GM23338 (cell line): ENCODE data around the gene CREB3L2. TPM values are rescaled to one million over a fixed set of nuclear protein-coding genes. Genes with fewer than 3 reads are reported as not detected.
A peak's percentile ranks its signal among the peaks of the same experiment; 100 is the strongest.

Source experiments
- ATAC-seq: fragments of 200-7000 bp; cut with Tn5 transposase; 3 replicates; pipeline ENCODE4 v1.9.1; 2020
- DNase-seq: peaks from one replicate; pipeline ENCODE4 v3.0.0-alpha.2; 2015; ENCODE audit warnings: low spot score
- H2AFZ ChIP-seq: fragments of 200-600 bp; sonication (generic); 2 replicates; pipeline ENCODE4 v1.8.0; 2016; ENCODE audit warnings: antibody characterized with exemption, mild to moderate bottlenecking, moderate library complexity
- H3F3A ChIP-seq: fragments of 200-600 bp; sonication (generic); replicated peaks from 2 replicates; pipeline ENCODE4 v1.8.0; 2017; ENCODE audit warnings: antibody characterized with exemption, mixed run types, low read depth
- H3K27ac ChIP-seq: fragments of 200-600 bp; sonication (generic); 2 replicates; pipeline ENCODE4 v1.6.1; 2016; ENCODE audit warnings: low read depth
- H3K27me3 ChIP-seq: fragments of 200-600 bp; sonication (generic); 2 replicates; pipeline ENCODE4 v1.8.0; 2016; ENCODE audit warnings: mild to moderate bottlenecking, mixed run types, moderate library complexity; ENCODE audit not compliant: insufficient read depth
- H3K36me3 ChIP-seq: fragments of 200-600 bp; sonication (generic); 2 replicates; pipeline ENCODE4 v1.8.0; 2016; ENCODE audit warnings: mild to moderate bottlenecking; ENCODE audit not compliant: insufficient read depth
- H3K4me1 ChIP-seq: fragments of 200-600 bp; sonication (generic); 2 replicates; pipeline ENCODE4 v1.8.0; 2016; ENCODE audit warnings: mild to moderate bottlenecking, moderate library complexity; ENCODE audit not compliant: insufficient read depth
- H3K4me2 ChIP-seq: fragments of 200-600 bp; sonication (generic); 2 replicates; pipeline ENCODE4 v1.7.1; 2017; ENCODE audit warnings: mixed run types
- H3K4me3 ChIP-seq: fragments of 200-600 bp; sonication (generic); 2 replicates; pipeline ENCODE4 v1.6.1; 2016; ENCODE audit warnings: mixed run types
- H3K79me2 ChIP-seq: fragments of 200-600 bp; sonication (generic); replicated peaks from 2 replicates; pipeline ENCODE4 v1.8.0; 2017; ENCODE audit warnings: mild to moderate bottlenecking; ENCODE audit not compliant: insufficient read depth
- H3K9me2 ChIP-seq: fragments of 200-600 bp; sonication (generic); 2 replicates; pipeline ENCODE4 v1.8.0; 2017; ENCODE audit not compliant: insufficient read depth
- H4K20me1 ChIP-seq: fragments of 200-600 bp; sonication (generic); replicated peaks from 2 replicates; pipeline ENCODE4 v1.8.0; 2017; ENCODE audit warnings: mild to moderate bottlenecking; ENCODE audit not compliant: insufficient read depth
- H3K27ac Mint-ChIP-seq: 2 replicates; pipeline ENCODE4 v1.8.0; 2020; ENCODE audit warnings: inconsistent platforms, mild to moderate bottlenecking, moderate library complexity, mixed read lengths
- H3K27me3 Mint-ChIP-seq: 3 replicates; pipeline ENCODE4 v1.8.0; 2022; ENCODE audit warnings: low read depth, mild to moderate bottlenecking, moderate library complexity, mixed read lengths, inconsistent platforms; ENCODE audit not compliant: insufficient read depth, poor library complexity
- H3K36me3 Mint-ChIP-seq: 3 replicates; pipeline ENCODE4 v1.8.0; 2021; ENCODE audit warnings: low read depth, mild to moderate bottlenecking, inconsistent platforms, moderate library complexity, mixed read lengths
- H3K4me1 Mint-ChIP-seq: 3 replicates; pipeline ENCODE4 v1.8.0; 2020; ENCODE audit warnings: mild to moderate bottlenecking, inconsistent platforms, mixed read lengths
- H3K4me3 Mint-ChIP-seq: 3 replicates; pipeline ENCODE4 v1.8.0; 2021; ENCODE audit warnings: moderate library complexity, mild to moderate bottlenecking, inconsistent platforms, mixed read lengths
- H3K9me3 Mint-ChIP-seq: 3 replicates; pipeline ENCODE4 v1.8.0; 2020; ENCODE audit warnings: moderate library complexity, mild to moderate bottlenecking, inconsistent platforms, mixed read lengths
- NANOG ChIP-seq: IDR thresholded peaks from 2 replicates; pipeline ENCODE4 v1.6.1; 2016; ENCODE audit warnings: antibody characterized with exemption, borderline replicate concordance
- ZNF331 ChIP-seq: fragments of 250-450 bp; sonication (Bioruptor Pico); IDR thresholded peaks from 2 replicates; pipeline ENCODE4 v1.5.0; 2020; ENCODE audit warnings: low read depth, mild to moderate bottlenecking, moderate library complexity
- polyA plus RNA-seq: library from polyadenylated mRNA; unstranded; fragments of >200 nt; fragmentation: Nextera tagmentation; extraction: Ambion mirVana; gene quantifications from 2 replicates; pipeline ENCODE4 v1.2.1, GENCODE V29; 2016
- total RNA-seq: library from RNA; depleted of rRNA; stranded (reverse); fragments of >200 nt; shearing (Covaris generic); gene quantifications from 2 replicates; pipeline ENCODE4 v1.2.3, GENCODE V29; 2014
- TF ChIP-seq, protein P1 (sequence below): fragments of 250-450 bp; sonication (Bioruptor Pico); IDR thresholded peaks from 2 replicates; pipeline ENCODE4 v1.5.0; 2020; ENCODE audit warnings: mild to moderate bottlenecking, moderate library complexity
- TF ChIP-seq, protein P2 (sequence below): IDR thresholded peaks from 2 replicates; pipeline ENCODE4 v1.6.1; 2016; ENCODE audit warnings: antibody characterized with exemption

Gene CREB3L2
- total and polyA plus RNA-seq, 2 experiments from 2014 or later: 14.5 to 27.1 TPM

DNA sequence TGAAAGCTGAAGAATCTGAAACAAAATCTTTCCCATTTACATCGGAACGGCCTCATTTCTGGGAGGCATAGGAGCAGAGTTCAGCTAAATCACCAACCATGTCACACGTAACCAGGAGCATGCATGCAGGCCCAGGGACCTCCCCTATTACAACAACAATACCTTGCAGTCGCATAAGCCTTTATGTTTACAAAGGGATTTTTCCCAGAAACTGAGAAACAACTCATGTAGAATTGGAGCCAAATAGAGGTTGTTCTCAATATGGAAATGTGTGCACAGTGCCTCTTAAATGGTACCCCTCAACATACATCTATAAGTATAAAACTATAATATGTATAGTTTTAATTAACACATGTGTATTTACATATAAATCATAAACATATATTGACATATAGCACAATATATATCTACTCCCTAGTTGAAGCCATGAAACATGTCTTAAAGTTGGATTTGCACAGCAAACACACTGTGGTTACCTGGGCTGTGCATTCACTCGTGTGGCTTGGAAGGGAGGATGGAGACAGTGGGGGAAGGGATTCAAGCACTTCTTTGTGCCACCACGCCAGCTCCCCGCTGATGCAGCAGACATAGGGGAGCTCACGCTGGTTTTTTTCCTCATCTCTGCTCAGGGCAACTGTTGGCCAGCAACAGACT is 120.2 kb downstream of the CREB3L2 start:
- Histone ChIP-seq H3K4me3 (no peak overlapping the region), H4K20me1 (no peaks in the 10 kb centered on the region), H3K36me3 (peaks cover 23% of the 10 kb centered on the region), H3K79me2 (no peaks in the 10 kb centered on the region), H3F3A (peaks cover 17% of the 10 kb centered on the region), H2AFZ (no peak overlapping the region), H3K27ac (peak overlapping the region; percentile 56; the same call in 1 of the 2 replicates), H3K4me1 (peaks cover 55% of the 10 kb centered on the region), H3K27me3 (no peaks in the 10 kb centered on the region), H3K9me2 (no peaks in the 10 kb centered on the region), H3K4me2 (no peak overlapping the region)
- H3K36me3 Mint-ChIP-seq: peaks cover 71% of the 10 kb centered on the region
- H3K4me3 Mint-ChIP-seq: no peak overlapping the region
- peaks cover 15% of the 10 kb centered on the region for H3K27me3 Mint-ChIP-seq
- peaks cover 7% of the 10 kb centered on the region; the same call in 2 of the 3 replicates for H3K9me3 Mint-ChIP-seq
- ATAC-seq: no peak
- no peak for DNase-seq
- H3K27ac Mint-ChIP-seq: no peak overlapping the region
- TF ChIP-seq NANOG (no peak), ZNF331 (CRISPR knock-in tag) (no peak)
- TF ChIP-seq, protein P1, sequence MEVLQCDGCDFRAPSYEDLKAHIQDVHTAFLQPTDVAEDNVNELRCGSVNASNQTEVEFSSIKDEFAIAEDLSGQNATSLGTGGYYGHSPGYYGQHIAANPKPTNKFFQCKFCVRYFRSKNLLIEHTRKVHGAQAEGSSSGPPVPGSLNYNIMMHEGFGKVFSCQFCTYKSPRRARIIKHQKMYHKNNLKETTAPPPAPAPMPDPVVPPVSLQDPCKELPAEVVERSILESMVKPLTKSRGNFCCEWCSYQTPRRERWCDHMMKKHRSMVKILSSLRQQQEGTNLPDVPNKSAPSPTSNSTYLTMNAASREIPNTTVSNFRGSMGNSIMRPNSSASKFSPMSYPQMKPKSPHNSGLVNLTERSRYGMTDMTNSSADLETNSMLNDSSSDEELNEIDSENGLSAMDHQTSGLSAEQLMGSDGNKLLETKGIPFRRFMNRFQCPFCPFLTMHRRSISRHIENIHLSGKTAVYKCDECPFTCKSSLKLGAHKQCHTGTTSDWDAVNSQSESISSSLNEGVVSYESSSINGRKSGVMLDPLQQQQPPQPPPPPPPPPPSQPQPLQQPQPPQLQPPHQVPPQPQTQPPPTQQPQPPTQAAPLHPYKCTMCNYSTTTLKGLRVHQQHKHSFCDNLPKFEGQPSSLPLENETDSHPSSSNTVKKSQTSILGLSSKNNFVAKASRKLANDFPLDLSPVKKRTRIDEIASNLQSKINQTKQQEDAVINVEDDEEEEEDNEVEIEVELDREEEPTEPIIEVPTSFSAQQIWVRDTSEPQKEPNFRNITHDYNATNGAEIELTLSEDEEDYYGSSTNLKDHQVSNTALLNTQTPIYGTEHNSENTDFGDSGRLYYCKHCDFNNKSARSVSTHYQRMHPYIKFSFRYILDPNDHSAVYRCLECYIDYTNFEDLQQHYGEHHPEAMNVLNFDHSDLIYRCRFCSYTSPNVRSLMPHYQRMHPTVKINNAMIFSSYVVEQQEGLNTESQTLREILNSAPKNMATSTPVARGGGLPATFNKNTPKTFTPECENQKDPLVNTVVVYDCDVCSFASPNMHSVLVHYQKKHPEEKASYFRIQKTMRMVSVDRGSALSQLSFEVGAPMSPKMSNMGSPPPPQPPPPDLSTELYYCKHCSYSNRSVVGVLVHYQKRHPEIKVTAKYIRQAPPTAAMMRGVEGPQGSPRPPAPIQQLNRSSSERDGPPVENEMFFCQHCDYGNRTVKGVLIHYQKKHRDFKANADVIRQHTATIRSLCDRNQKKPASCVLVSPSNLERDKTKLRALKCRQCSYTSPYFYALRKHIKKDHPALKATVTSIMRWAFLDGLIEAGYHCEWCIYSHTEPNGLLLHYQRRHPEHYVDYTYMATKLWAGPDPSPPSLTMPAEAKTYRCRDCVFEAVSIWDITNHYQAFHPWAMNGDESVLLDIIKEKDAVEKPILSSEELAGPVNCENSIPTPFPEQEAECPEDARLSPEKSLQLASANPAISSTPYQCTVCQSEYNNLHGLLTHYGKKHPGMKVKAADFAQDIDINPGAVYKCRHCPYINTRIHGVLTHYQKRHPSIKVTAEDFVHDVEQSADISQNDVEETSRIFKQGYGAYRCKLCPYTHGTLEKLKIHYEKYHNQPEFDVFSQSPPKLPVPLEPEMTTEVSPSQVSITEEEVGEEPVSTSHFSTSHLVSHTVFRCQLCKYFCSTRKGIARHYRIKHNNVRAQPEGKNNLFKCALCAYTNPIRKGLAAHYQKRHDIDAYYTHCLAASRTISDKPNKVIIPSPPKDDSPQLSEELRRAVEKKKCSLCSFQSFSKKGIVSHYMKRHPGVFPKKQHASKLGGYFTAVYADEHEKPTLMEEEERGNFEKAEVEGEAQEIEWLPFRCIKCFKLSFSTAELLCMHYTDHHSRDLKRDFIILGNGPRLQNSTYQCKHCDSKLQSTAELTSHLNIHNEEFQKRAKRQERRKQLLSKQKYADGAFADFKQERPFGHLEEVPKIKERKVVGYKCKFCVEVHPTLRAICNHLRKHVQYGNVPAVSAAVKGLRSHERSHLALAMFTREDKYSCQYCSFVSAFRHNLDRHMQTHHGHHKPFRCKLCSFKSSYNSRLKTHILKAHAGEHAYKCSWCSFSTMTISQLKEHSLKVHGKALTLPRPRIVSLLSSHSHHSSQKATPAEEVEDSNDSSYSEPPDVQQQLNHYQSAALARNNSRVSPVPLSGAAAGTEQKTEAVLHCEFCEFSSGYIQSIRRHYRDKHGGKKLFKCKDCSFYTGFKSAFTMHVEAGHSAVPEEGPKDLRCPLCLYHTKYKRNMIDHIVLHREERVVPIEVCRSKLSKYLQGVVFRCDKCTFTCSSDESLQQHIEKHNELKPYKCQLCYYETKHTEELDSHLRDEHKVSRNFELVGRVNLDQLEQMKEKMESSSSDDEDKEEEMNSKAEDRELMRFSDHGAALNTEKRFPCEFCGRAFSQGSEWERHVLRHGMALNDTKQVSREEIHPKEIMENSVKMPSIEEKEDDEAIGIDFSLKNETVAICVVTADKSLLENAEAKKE: no peak
- TF ChIP-seq, protein P2, sequence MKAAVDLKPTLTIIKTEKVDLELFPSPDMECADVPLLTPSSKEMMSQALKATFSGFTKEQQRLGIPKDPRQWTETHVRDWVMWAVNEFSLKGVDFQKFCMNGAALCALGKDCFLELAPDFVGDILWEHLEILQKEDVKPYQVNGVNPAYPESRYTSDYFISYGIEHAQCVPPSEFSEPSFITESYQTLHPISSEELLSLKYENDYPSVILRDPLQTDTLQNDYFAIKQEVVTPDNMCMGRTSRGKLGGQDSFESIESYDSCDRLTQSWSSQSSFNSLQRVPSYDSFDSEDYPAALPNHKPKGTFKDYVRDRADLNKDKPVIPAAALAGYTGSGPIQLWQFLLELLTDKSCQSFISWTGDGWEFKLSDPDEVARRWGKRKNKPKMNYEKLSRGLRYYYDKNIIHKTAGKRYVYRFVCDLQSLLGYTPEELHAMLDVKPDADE: no peak
- H3K4me1 Mint-ChIP-seq: peaks cover 50% of the 10 kb centered on the region
